A673 (cell line): ENCODE results near the gene ACHE.

Experiments used
- CTCF ChIP-seq: fragments of 300-800, 200-600 bp; sonication (generic); conservative IDR thresholded peaks from 2 replicates; pipeline ENCODE4 v1.5.1; 2017; ENCODE audit warnings: low read depth, mild to moderate bottlenecking, antibody characterized with exemption, low read length, moderate library complexity, mixed read lengths
- EZH2 ChIP-seq: fragments of 200-600 bp; sonication (generic); IDR thresholded peaks from 2 replicates; pipeline ENCODE4 v1.6.1; 2017; ENCODE audit warnings: borderline replicate concordance, low read depth, mild to moderate bottlenecking, mixed read lengths, antibody characterized with exemption, low read length; ENCODE audit not compliant: poor library complexity, severe bottlenecking

- no peak for TF ChIP-seq CTCF
- TF ChIP-seq EZH2 = no peak
Observed at GRCh38 chr7:100892364-100893317, 3.0 kb downstream of the ACHE start.
